ENCODE results near the gene BACE1.
"Not testable (repeated sequence)": the region's sequence is repeated elsewhere in the genome, so short reads cannot be mapped to it uniquely, and the experiment has no call there.

Gene BACE1

GRCh38 chr11:117316197-117316961 lies at the start of gene BACE1:
BACE1 (minus strand) TSS chr11:117316256; CDS start chr11:117315795, 461 bp downstream.
- peak; percentile 91 for DNase-seq (ENCODE audit: low spot score)

- no peak for DNase-seq (ENCODE audit: low spot score)
Measured at GRCh38 chr11:117361432-117361831, 45.4 kb upstream of the BACE1 start.

GRCh38 chr11:117356126-117356890 lies 40.3 kb upstream of the BACE1 start:
- DNase-seq (ENCODE audit: low spot score): no peak

GRCh38 chr11:117354550-117354949 lies 38.5 kb upstream of the BACE1 start:
- DNase-seq (ENCODE audit: low spot score): no peak

- peak; percentile 45 for DNase-seq (ENCODE audit: low spot score)
Measured at GRCh38 chr11:117345039-117345438, 29.0 kb upstream of the BACE1 start.

GRCh38 chr11:117337076-117337475 lies 21.0 kb upstream of the BACE1 start:
- no peak for DNase-seq (ENCODE audit: low spot score)

- DNase-seq (ENCODE audit: low spot score): no peak
Measured at GRCh38 chr11:117335399-117335798, 19.3 kb upstream of the BACE1 start.

GRCh38 chr11:117334896-117335295 lies 18.8 kb upstream of the BACE1 start:
- DNase-seq (ENCODE audit: low spot score): no peak

- DNase-seq (ENCODE audit: low spot score): no peak
Measured at GRCh38 chr11:117333917-117334316, 17.9 kb upstream of the BACE1 start.

- no peak for DNase-seq (ENCODE audit: low spot score)
Measured at GRCh38 chr11:117332843-117333242, 16.8 kb upstream of the BACE1 start.

GRCh38 chr11:117328375-117329010 lies 12.4 kb upstream of the BACE1 start:
- DNase-seq (ENCODE audit: low spot score): peak; percentile 50

GRCh38 chr11:117327567-117328374 lies 11.7 kb upstream of the BACE1 start, which contains the start of gene CEP164:
CEP164 (plus strand) TSS chr11:117327854; CDS start chr11:117338587, 10,733 bp downstream.
- peak; percentile 99 for DNase-seq (ENCODE audit: low spot score)

- not testable (repeated sequence) for DNase-seq (ENCODE audit: low spot score)
Measured at GRCh38 chr11:117327255-117327566, 11.2 kb upstream of the BACE1 start.

- DNase-seq (ENCODE audit: low spot score): peak; percentile 33
Measured at GRCh38 chr11:117319214-117319840, 3.3 kb upstream of the BACE1 start.

GRCh38 chr11:117318738-117319137 lies 2.7 kb upstream of the BACE1 start:
- DNase-seq (ENCODE audit: low spot score): no peak

- no peak for DNase-seq (ENCODE audit: low spot score)
Measured at GRCh38 chr11:117315285-117316196, 515 bp downstream of the BACE1 start.

GRCh38 chr11:117314840-117315239 lies 1.2 kb downstream of the BACE1 start:
- no peak for DNase-seq (ENCODE audit: low spot score)

- DNase-seq (ENCODE audit: low spot score): no peak
Measured at GRCh38 chr11:117313828-117314768, 2.0 kb downstream of the BACE1 start.

- no peak for DNase-seq (ENCODE audit: low spot score)
Measured at GRCh38 chr11:117313091-117313490, 3.0 kb downstream of the BACE1 start.
